Left kidney (tissue), 2 donors: ENCODE measurements around the gene INTS6. TPM values are rescaled to one million over a fixed set of nuclear protein-coding genes. Genes with fewer than 3 reads are reported as not detected.
"Not testable (repeated sequence)": the region's sequence is repeated elsewhere in the genome, so short reads cannot be mapped to it uniquely, and the experiment has no call there.

Source experiments
- DNase-seq: peaks from one replicate; pipeline ENCODE4 v3.0.0-alpha.2; 2013
- polyA plus RNA-seq: library from polyadenylated mRNA; unstranded; fragments of 120-200 nt; gene quantifications from one replicate; pipeline ENCODE4 v1.2.1, GENCODE V29; 2013; ENCODE audit not compliant: insufficient read length

Gene INTS6
- polyA plus RNA-seq, 1 donor = 39.2 TPM

GRCh38 chr13:51416107-51416506 lies 36.7 kb downstream of the INTS6 start:
- no peak for DNase-seq

GRCh38 chr13:51415339-51415738 lies 37.5 kb downstream of the INTS6 start:
- not testable (repeated sequence) for DNase-seq

GRCh38 chr13:51412431-51412830 lies 40.4 kb downstream of the INTS6 start:
- no peak for DNase-seq

GRCh38 chr13:51405176-51405575 lies 47.7 kb downstream of the INTS6 start:
- no peak for DNase-seq

- DNase-seq = no peak
Measured at GRCh38 chr13:51397262-51397941, 55.4 kb downstream of the INTS6 start.

GRCh38 chr13:51396352-51396751 lies 56.5 kb downstream of the INTS6 start:
- DNase-seq = no peak

GRCh38 chr13:51394724-51395123 lies 58.1 kb downstream of the INTS6 start:
- no peak for DNase-seq

GRCh38 chr13:51385114-51385513 lies 67.7 kb downstream of the INTS6 start:
- no peak for DNase-seq

GRCh38 chr13:51380269-51380668 lies 72.6 kb downstream of the INTS6 start:
- DNase-seq = no peak

GRCh38 chr13:51373451-51373850 lies 79.4 kb downstream of the INTS6 start:
- DNase-seq = no peak

GRCh38 chr13:51371768-51372399 lies 81.0 kb downstream of the INTS6 start:
- DNase-seq = no peak

GRCh38 chr13:51370811-51371210 lies 82.0 kb downstream of the INTS6 start:
- DNase-seq = no peak

- DNase-seq = no peak
Measured at GRCh38 chr13:51370116-51370515, 82.7 kb downstream of the INTS6 start.

- DNase-seq = no peak
Measured at GRCh38 chr13:51364404-51365008, 88.3 kb downstream of the INTS6 start.

- DNase-seq = no peak
Measured at GRCh38 chr13:51363625-51364024, 89.2 kb downstream of the INTS6 start.

- no peak for DNase-seq
Measured at GRCh38 chr13:51361106-51361505, 91.7 kb downstream of the INTS6 start.

GRCh38 chr13:51360489-51360888 lies 92.3 kb downstream of the INTS6 start:
- DNase-seq = no peak

- DNase-seq = no peak
Measured at GRCh38 chr13:51359352-51359751, 93.5 kb downstream of the INTS6 start.

- DNase-seq = no peak
Measured at GRCh38 chr13:51357928-51358595, 94.8 kb downstream of the INTS6 start.

GRCh38 chr13:51355217-51355616 lies 97.6 kb downstream of the INTS6 start:
- DNase-seq = no peak

GRCh38 chr13:51349016-51349415 lies 103.8 kb downstream of the INTS6 start:
- DNase-seq = no peak

GRCh38 chr13:51348069-51348967 lies 104.5 kb downstream of the INTS6 start:
- DNase-seq = no peak
